Activated CD8-positive, alpha-beta memory T cell treated with anti-CD3 and anti-CD28 coated beads, Interleukin-2, amount 50 U/mL, for 1 hour (primary cell): ENCODE results near the gene PER2.
A peak's percentile ranks its signal among the peaks of the same experiment; 100 is the strongest.

Experiments
- DNase-seq: peaks from one replicate; pipeline ENCODE4 v3.0.0-alpha.2; 2020; ENCODE audit errors: extremely low read depth

The PER2 gene

DNA sequence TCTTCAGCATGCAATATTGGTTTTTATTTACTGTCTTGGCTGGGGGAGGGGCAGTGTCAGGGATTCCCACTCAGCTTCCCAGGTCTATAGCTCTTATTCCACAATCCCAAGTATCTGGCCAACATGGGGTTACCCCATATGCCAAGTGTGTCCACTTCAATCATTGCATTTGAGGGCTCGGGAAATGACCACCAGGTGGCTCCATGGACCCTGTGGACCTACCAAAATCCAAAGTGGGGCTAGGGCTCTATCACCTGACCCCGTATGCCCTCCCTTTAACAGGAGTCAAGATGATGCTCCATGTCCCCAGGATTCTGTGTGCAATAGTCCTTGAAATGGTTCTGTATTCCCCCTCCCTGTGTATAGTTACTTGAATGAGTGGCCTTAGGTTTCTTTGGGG lies 19.8 kb upstream of the PER2 start:
- DNase-seq: no peak

GRCh38 chr2:238306672-238306998 lies 18.2 kb upstream of the PER2 start:
- DNase-seq: no peak

GRCh38 chr2:238305965-238306671 lies 17.7 kb upstream of the PER2 start:
- no peak for DNase-seq

- no peak for DNase-seq
Observed at GRCh38 chr2:238305092-238305862, 16.9 kb upstream of the PER2 start.

- no peak for DNase-seq
Observed at GRCh38 chr2:238304116-238304515, 15.7 kb upstream of the PER2 start.

DNA sequence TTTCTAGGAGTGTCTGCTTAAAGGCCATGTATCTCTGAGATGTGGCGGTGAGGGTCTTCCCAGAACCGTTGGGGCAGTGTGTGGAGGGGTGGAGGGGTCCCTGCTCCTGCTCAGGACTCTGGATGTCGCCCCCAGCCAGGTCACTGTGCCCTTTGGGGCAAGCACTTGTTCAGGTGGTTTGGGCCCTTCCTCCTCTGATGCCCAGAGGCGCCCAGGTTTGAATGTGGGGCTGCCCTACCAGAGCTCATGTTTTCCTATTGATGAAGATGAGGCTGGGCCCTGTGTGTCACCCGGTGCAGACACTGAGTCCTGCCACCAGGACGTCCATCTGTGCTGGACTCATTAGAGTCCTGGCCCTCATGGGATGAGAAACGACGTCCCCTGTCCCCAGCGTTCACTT lies 14.3 kb upstream of the PER2 start:
- DNase-seq: no peak

DNA sequence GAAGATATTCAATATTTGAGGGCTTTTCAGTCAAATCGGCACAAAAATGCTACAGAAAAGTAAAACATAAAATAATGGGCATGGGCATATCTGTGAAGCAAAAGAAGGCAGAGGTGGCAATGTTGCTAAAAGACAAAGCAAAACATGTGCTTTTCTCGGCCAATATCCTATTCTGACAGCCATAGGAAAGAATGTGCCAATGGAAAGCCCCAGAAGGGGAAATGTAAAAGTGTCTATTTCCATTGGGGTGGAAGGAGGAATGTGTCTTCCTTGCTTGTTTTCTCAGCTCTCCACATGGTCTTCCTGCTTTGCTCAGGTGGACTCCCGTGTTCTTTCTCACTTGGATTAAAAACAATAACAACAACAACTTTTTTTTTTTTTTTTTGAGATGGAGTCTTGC lies 13.7 kb upstream of the PER2 start:
- DNase-seq: no peak

- no peak for DNase-seq
Observed at GRCh38 chr2:238299803-238300202, 11.4 kb upstream of the PER2 start.

DNA sequence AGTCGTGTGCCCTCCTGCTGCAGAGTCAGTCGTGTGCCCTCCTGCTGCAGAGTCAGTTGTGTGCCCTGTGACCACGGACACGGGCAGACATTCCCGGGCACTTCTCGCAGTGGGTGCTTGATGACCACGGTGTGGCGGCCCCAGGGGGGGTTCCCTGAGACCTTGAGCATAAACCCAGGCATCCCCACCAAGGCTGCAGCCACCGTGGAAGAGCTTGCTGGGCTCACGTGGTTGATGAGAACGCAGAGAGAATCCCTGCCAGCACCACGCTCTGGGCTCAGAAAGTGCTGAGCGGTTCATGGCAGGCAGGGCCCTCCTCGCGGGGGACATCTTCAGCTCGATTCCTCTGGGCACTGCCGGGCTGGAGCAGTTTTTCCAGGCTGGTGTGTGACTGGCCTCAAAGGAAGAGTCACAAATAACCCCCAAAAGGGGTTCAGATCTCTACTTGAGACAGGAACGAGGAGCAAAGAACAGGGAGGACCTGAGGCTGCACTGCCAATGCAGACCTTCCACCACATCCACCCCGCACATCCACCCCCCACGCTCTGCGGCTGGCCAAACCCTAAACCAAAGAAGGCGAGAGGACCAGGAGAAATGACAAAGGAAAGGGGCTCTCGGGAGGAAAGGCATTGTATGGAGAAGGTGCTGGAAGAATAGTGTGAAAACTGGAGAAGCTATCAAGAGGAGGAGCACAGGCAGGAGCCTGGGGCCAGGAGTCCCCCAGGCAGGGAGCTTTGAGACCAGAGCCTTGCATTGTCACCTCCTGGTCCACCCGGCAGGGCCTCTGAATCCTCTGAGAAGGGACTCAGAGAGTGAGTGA lies 8.4 kb upstream of the PER2 start:
- no peak for DNase-seq

- no peak for DNase-seq
Observed at GRCh38 chr2:238295144-238296112, 7.0 kb upstream of the PER2 start.

- no peak for DNase-seq
Observed at GRCh38 chr2:238294393-238295143, 6.2 kb upstream of the PER2 start.

- DNase-seq: no peak
Observed at GRCh38 chr2:238294046-238294392, 5.6 kb upstream of the PER2 start.

DNA sequence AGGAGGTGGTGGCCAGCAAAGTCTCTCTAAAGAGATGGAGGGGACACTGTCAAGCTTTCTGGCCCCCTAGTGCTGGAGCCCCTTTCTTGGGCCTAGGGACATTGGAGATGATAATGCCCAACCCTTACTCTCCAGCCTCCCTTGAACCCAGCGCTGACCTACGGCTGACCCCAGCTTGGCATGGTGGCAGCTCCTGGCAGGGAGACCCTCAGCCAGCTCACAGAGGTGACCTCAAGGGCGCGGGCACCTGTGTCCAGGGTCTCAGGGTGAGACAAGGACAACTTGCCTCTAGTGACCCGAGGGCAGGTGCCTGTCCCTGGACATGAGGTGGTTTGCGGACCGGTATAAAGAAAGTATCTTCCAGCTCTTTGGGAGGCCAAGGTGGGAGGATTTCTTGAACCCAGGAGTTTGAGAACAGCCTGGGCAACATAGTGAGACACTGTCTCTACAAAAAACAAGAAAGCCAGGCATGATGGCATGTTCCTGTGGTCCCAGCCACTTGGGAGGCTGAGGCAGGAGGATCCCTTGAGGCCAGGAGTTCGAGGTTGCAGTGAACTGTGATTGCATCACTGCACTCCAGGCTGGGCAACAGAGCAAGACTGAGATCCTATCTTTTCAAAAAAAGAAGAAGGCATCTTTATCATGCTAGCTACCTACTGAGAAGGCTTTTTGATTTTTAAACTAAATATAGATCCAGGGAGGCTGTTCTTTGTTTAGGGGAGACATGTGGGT lies 3.3 kb upstream of the PER2 start:
- DNase-seq: no peak

DNA sequence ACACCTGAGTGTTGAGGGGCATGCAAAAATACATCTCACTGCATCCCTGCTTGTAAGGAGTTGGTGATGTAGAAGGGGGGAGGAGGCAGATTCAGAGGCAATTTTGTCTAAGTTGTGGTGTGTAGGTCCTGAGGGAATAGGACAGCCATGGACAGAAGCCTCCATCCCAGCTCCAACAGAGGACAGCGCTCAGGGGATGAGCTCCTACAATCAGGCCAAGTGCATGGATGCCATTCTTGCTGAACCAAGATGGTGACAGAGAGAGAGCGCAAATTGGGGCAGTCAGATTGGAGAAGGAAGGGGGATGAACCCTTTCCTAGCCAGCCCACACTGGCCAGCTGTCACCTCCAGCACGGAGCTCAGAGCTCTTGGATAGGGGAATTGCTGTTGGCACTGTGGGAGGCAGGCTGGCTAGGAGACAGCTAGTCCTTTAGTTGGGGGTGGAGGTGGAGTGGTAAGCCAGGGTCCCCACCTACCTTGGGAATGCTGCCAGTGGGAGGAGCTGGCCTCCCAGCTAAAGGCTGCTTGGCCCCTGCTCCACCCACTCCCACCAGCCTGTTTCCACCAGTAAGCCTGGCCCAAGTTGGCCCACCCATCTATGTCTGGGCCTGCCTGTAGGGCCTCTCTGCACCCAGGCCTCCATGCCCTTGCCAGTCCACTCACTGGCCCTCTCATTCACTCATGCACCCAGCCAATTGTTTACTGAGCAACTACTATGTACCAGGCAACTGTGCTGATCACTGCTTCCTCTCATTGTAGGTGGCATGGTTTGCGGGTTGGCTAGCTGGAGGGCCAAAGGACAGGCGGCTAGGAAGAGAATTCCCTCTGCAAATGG lies 2.5 kb upstream of the PER2 start:
- DNase-seq: no peak

- peak; percentile 27 for DNase-seq
Observed at GRCh38 chr2:238290091-238290509, 1.7 kb upstream of the PER2 start.

- no peak for DNase-seq
Observed at GRCh38 chr2:238289574-238289973, 1.2 kb upstream of the PER2 start.

DNA sequence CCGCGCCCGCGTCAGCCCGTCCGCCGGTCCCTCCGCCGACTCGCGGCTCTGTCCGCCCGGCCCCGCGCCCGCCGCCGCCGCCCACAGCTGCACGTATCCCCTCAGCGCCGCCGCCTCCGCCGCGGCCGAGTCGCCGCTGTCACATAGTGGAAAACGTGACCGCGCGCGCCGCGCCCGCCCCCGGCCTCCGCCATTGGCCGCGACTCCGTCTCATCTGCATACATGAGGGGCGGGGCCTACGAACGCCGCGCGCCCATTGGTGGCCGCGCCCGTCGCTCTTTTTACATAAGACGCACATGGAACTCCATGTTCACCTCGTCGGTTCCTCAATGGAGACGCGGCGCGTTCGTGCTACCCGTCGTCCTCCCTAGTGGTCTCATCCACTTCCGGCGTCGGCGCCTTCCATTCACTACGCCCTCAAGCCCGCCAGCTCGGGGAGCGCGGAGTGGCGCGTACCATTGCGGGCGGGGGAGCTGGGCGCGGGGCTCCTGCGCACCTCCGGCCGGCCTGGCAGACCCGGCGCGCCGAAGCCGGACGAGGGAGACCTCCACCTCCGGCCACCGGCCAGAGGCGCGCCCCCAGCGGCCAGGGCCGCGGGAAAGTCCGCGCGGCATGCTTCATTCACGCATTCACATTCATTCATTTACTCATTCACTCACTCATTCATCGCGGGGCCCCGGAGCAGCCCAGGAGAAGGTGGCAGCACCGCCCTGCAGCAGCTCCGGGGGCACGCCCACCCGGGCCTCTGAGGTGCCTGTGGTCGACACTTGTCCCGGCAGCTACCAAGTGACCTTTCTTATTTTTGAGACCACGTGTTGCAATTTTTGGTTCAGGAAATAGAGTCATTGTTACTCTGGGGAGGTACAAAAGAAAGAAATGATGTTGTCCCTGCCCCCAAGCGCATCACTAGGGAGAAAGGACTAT lies 502 bp upstream of the PER2 start:
- DNase-seq: peak; percentile 95
